ENCODE measurements around the gene RAB17. TPM values are rescaled to one million over a fixed set of nuclear protein-coding genes. Genes with fewer than 3 reads are reported as not detected.

RAB17 gene
- total and polyA plus RNA-seq, 2 of the 8 experiments (the other 6 are each of a cell fraction or from before 2014, with no cell fraction given) = 42.6 to 83.4 TPM

- no peak overlapping the region for H3K18ac ChIP-seq (ENCODE audit: extremely low read depth, low read length)
- ChIA-PET CTCF (ENCODE audit: partially characterized antibody) (interaction anchor here (1.1 to 8.8 kb wide), 15 partner anchors 11 to 143 kb away, joined by 3 to 63 read pairs (median 8); partner anchors contain the start of gene RAB17), POLR2A (ENCODE audit: partially characterized antibody) (interaction anchor here (1.1 to 7.5 kb wide), 9 partner anchors 9 to 28 kb away, joined by 3 to 51 read pairs (median 10); partner anchors contain the start of genes LRRFIP1 and RAB17)
- no peak for DNase-seq (ENCODE audit: low read depth in 1 of 2, low spot score in 2 of 2)
- H3K27ac ChIP-seq (ENCODE audit: low read depth, low read length) = no peak overlapping the region
- no peak overlapping the region for H2BK120ac ChIP-seq (replicated peaks; ENCODE audit: low read depth, low read length)
- peak overlapping the region; percentile 3; the same call in 1 of the 2 replicates for H2BK5ac ChIP-seq (ENCODE audit: low read depth, low read length)
- H4K91ac ChIP-seq (replicated peaks; ENCODE audit: insufficient read length, low read length) = peak overlapping the region; percentile 4
- no peak overlapping the region; a peak in 1 of 4 replicates for H3K4me2 ChIP-seq (ENCODE audit: insufficient read depth in 1 of 2, low read depth in 2 of 2, low read length in 2 of 2)
- peak overlapping the region; percentile 49 for H2BK20ac ChIP-seq (ENCODE audit: low read length)
- no peak overlapping the region for H3K14ac ChIP-seq (ENCODE audit: insufficient read length)
- no peak overlapping the region for H3K9ac ChIP-seq (replicated peaks in 1 of 4; ENCODE audit: extremely low read depth in 1 of 4, low read depth in 3 of 4, low read length in 3 of 4)
- H3K79me1 ChIP-seq (ENCODE audit: low read depth, low read length) = no peaks in the 10 kb centered on the region
- FAIRE-seq = no peak
- H3K4me1 ChIP-seq (replicated peaks in 1 of 4; ENCODE audit: control insufficient read depth in 3 of 4, insufficient read depth in 4 of 4, low read length in 3 of 4) = peaks cover 2 to 14% (median 10%) of the 10 kb centered on the region in 4 experiments; a peak in 5 of 7 replicates
- H3K23ac ChIP-seq (ENCODE audit: insufficient read length) = no peak overlapping the region
- 88% methylated on average over 13 of the region's 13 CpGs; no CpG with 5 or more reads in 1 of the 2 experiments for WGBS, 2 experiments (ENCODE audit: extremely low coverage in 1 of 2, insufficient coverage in 1 of 2, insufficient read length in 1 of 2, insufficient replicate concordance in 2 of 2, low coverage in 1 of 2, low lambda C conversion rate in 2 of 2, missing lambda C conversion rate in 1 of 2)
- no peaks in the 10 kb centered on the region for H3K23me2 ChIP-seq (ENCODE audit: low read depth, low read length)
- no peak overlapping the region for H2AFZ ChIP-seq (ENCODE audit: low read length)
- no peak overlapping the region for H4K5ac ChIP-seq (ENCODE audit: insufficient read length, low read depth, low read length)
- peak overlapping the region; percentile 0; the same call in 1 of the 2 replicates for H2AK5ac ChIP-seq (ENCODE audit: low read depth, low read length)
- no peaks in the 10 kb centered on the region for H3K27me3 ChIP-seq (replicated peaks in 1 of 4; ENCODE audit: control insufficient read depth in 3 of 4, extremely low read depth in 1 of 4, insufficient read depth in 3 of 4, low read length in 3 of 4)
- H3K36me3 ChIP-seq (ENCODE audit: control insufficient read depth in 2 of 4, insufficient read depth in 4 of 4, low read length in 3 of 4) = no peaks in the 10 kb centered on the region
- peak overlapping the region; percentile 14; the same call in 1 of the 2 replicates for H2BK12ac ChIP-seq (ENCODE audit: low read depth, low read length)
- no peak overlapping the region for H3K4me3 ChIP-seq (ENCODE audit: extremely low read depth in 1 of 4, insufficient read depth in 2 of 4, low read depth in 3 of 4, low read length in 4 of 4)
- H3K79me2 ChIP-seq (ENCODE audit: control insufficient read depth in 1 of 2, insufficient read depth in 2 of 2, low read length in 2 of 2) = no peaks in the 10 kb centered on the region
- H3K9me3 ChIP-seq (ENCODE audit: insufficient read depth in 2 of 2, low read depth in 1 of 2, low read length in 1 of 2) = peaks cover 10 to 16% of the 10 kb centered on the region in 2 experiments; a peak in 3 of 4 replicates
- no peak overlapping the region for H4K8ac ChIP-seq (ENCODE audit: extremely low read depth, insufficient read depth, low read length)
- H3K4ac ChIP-seq (replicated peaks; ENCODE audit: insufficient read length, low read depth, low read length) = no peak overlapping the region
- no peaks in the 10 kb centered on the region for H4K20me1 ChIP-seq (replicated peaks in 1 of 2; ENCODE audit: control insufficient read depth in 1 of 2, insufficient read depth in 2 of 2, low read length in 2 of 2)
- H2BK15ac ChIP-seq (ENCODE audit: low read length) = no peak overlapping the region
- no peak overlapping the region for H3K56ac ChIP-seq (replicated peaks; ENCODE audit: insufficient read length, low read depth, low read length)
- TF ChIP-seq POLR2A (IDR thresholded peaks at IDR 0.05; ENCODE audit: control extremely low read depth in 1 of 2, low read depth in 2 of 2, low read length in 2 of 2) (no peak), ZNF274 (IDR thresholded peaks at IDR 0.05; ENCODE audit: borderline replicate concordance, extremely low read depth, low read length) (no peak), TCF12 (IDR thresholded peaks at IDR 0.05; ENCODE audit: low read depth, low read length) (no peak), USF2 (IDR thresholded peaks at IDR 0.05; ENCODE audit: low read length) (no peak)
Measured at GRCh38 chr2:237603049-237603717, 12.6 kb upstream of the RAB17 start.

Data from H1 (cell line).